ENCODE results near the gene NBPF1.
"Not testable (repeated sequence)": the region's sequence is repeated elsewhere in the genome, so short reads cannot be mapped to it uniquely, and the experiment has no call there.

NBPF1 gene

GRCh38 chr1:16512624-16513411 is 100.5 kb downstream of the NBPF1 start:
- not testable (repeated sequence) for DNase-seq (ENCODE audit: low read depth)

Measured in stimulated activated CD8-positive, alpha-beta memory T cell treated with anti-CD3 and anti-CD28 coated beads, Interleukin-15, amount 100 ng/mL, for 1 hour (primary cell).